ENCODE measurements around the gene DDR2.

DDR2 gene

DNA sequence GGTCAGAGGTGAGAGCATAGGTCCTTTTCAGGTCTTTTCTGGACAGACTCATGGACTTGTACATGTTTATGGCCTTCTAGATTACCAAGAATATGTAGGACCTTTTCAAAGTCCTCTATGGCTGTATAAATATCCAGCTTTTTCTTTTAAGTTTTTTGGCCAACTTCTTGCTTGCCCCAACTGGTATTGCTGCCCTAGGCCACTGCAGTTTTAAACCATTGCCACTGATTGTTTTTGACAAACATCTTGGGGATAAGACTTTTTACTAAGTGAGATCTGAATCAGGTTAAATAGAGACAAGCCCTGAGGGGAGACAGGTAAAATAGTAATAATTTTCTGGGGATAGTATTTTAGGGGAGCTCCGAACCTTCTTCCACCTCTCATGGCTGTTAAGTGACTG, 14.8 kb upstream of the DDR2 start:
- Mint-ChIP-seq H3K4me3 (no peak overlapping the region), H3K4me1 (ENCODE audit: low read depth) (no peaks in the 10 kb centered on the region), H3K27me3 (no peaks in the 10 kb centered on the region), H3K9me3 (peaks cover 14% of the 10 kb centered on the region), H3K36me3 (ENCODE audit: low read depth) (no peaks in the 10 kb centered on the region), H3K27ac (no peak overlapping the region)
- intact Hi-C loops (cut with micrococcal nuclease), result no loop called here

DNA sequence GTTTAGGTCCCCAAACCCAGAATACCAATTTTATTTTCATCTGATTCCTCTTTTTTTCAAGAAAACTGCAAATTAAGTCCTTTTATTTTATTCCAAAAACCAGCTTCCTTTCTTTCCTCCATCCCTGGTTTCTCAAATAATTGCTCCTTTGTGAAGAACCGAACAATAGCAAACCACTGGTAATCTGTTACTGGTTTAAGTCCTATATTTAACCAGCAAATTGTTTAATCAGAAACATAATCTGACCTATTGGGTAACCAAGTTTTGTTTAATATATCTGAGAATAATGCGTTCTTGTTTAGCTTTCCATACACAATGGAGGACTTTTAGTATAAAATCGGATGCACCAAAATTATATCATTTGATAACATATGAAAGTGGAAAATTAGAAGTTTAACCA, 13.2 kb upstream of the DDR2 start:
- intact Hi-C loops (cut with micrococcal nuclease), result no loop called here
- H3K27ac Mint-ChIP-seq, result no peak overlapping the region
- H3K36me3 Mint-ChIP-seq (ENCODE audit: low read depth), result no peaks in the 10 kb centered on the region
- no peaks in the 10 kb centered on the region for H3K27me3 Mint-ChIP-seq
- no peak overlapping the region for H3K4me3 Mint-ChIP-seq
- H3K4me1 Mint-ChIP-seq (ENCODE audit: low read depth), result no peaks in the 10 kb centered on the region
- H3K9me3 Mint-ChIP-seq, result peaks cover 14% of the 10 kb centered on the region

DNA sequence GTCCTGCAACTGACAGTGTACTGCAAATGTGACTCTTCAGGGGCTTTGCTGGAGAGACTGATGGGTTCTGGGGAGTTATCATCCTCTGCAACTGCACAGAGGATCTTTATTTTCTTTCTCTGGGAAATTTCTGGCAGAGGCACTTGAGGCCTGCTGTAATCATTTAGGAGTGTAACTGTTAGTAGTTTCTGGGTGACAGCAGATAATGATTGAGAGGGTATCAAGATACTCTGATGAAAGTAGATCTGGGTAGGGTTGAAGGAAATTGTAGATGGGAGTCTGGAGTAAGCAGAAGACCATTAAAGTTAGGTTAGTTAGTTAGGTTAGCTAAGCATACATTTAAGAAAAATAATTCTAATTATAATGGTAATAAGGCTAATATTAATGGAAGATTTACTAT, 11.0 kb upstream of the DDR2 start:
- intact Hi-C loops (cut with micrococcal nuclease), result no loop called here
- Mint-ChIP-seq H3K36me3 (ENCODE audit: low read depth) (no peaks in the 10 kb centered on the region), H3K27ac (no peak overlapping the region), H3K9me3 (peaks cover 14% of the 10 kb centered on the region), H3K4me1 (ENCODE audit: low read depth) (no peaks in the 10 kb centered on the region), H3K27me3 (peaks cover 2% of the 10 kb centered on the region), H3K4me3 (no peak overlapping the region)

DNA sequence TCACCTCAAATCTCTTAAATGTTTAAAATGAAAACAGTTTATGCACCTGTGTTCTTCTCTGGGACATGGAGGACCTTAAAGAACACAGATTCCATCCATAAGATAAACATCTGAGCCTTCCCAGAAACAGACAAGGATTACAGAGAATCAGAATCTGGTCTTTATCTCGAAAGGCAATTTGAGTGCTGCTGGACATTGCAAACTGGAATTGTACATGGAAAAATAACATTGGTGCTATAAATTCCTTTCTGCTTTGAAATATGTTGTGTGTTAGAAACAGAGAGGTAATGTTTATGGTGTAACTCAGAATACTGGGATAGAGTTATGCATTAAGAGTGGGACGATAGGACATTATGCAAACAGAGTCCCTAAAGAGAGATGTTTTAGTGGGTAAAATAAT, 6.6 kb upstream of the DDR2 start:
- Mint-ChIP-seq H3K4me3 (no peak overlapping the region), H3K9me3 (no peaks in the 10 kb centered on the region), H3K4me1 (ENCODE audit: low read depth) (no peaks in the 10 kb centered on the region), H3K36me3 (ENCODE audit: low read depth) (no peaks in the 10 kb centered on the region), H3K27me3 (peaks cover 2% of the 10 kb centered on the region), H3K27ac (no peak overlapping the region)
- intact Hi-C loops (cut with micrococcal nuclease), result no loop called here

DNA sequence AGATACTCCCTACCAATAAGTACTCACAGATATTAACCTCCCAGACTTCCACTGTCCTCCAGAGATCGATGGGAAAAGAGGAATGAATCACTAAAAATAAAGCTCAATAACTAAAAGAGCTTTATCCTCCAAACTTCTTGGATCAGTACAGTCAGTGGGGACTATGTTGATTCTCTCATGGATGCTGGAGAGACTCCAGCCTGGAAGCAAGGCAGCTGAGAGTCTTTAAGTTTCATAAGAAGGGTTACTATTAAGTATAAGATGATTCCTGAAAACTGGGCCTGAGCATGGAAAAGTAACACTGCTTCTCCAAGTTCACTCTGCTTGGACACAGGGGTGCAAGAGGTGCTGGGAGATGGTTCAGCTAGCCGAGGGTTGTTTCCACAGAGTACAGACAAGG, 6.2 kb upstream of the DDR2 start:
- Mint-ChIP-seq H3K9me3 (no peaks in the 10 kb centered on the region), H3K27ac (no peak overlapping the region), H3K4me3 (no peak overlapping the region), H3K4me1 (ENCODE audit: low read depth) (no peaks in the 10 kb centered on the region), H3K36me3 (ENCODE audit: low read depth) (no peaks in the 10 kb centered on the region), H3K27me3 (peaks cover 2% of the 10 kb centered on the region)
- intact Hi-C loops (cut with micrococcal nuclease), result no loop called here

DNA sequence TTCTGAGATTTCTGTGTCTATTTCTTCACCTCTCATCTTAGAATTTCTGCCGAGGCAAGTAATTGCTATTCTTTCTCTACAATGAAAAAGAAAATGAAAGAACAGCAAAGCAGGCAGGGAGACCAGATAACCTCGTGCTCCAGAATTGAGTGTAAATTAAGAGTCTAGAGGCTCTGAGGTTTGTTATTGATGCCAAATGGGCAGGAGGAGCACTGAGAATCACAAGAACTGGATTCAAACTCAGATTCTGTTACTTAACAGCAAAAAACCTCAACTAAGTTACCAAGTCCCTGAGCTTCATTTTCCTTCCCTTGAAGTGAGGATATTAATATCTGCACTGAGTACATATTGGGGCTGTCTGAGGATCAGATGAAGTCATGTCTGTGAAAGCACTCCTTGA, 5.5 kb upstream of the DDR2 start:
- intact Hi-C loops (cut with micrococcal nuclease), result no loop called here
- no peaks in the 10 kb centered on the region for H3K9me3 Mint-ChIP-seq
- peaks cover 4% of the 10 kb centered on the region for H3K27me3 Mint-ChIP-seq
- no peaks in the 10 kb centered on the region for H3K36me3 Mint-ChIP-seq (ENCODE audit: low read depth)
- H3K4me3 Mint-ChIP-seq, result no peak overlapping the region
- no peaks in the 10 kb centered on the region for H3K4me1 Mint-ChIP-seq (ENCODE audit: low read depth)
- H3K27ac Mint-ChIP-seq, result no peak overlapping the region

DNA sequence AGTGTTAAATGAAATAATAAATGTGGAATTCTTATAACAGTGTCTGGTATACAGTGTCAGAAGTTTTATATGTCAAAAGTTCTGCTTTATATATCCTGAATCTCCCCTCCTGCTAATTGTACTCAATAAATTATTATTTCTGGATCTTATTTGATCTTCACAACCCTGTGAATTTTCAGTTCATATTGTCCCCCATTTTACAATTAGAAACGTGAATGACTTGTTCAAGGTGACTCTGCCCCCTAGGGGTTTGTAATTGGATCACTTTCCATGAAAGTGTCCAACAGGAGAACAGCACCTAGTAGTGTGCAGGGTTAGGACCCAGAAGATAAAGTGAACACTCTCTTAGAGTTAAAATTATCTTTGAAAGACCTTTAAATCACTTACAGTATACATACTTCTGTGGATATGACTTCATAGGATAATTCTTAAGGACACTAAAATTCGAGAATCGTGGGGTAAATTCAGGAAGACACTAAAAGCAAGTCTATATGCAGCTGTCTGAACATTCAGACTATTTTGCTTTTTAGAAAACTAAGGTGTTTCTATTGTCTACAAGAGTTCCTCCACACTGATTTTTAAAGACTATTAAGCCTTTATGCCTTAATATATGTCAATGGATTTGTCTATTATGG, 4.5 kb upstream of the DDR2 start:
- intact Hi-C loops (cut with micrococcal nuclease), result no loop called here

DNA sequence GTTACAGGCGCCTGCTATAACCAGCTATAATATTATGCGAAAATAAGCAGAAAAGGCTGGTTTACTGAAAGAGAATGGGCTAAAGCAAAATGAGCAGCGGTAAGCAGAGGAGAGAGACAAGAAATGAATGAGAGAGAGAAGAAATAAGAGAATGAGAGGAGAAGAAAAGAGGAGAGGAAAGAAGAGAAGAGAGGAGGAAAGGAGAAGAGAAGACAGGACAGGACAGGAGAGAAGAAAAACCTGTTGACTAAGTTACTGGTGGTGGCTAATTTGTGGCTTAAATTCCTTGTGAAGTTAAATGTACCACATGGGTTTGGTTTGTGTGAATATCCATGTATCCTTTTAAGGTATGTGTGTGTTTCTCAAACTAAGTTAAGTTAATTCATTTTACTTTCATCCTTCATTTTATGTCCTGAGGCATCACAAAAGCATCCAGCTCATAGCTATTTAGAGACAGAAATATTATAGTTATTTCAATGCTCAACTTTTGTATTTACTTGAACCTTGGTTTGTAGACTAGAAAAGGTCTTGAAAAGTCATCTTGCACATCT, 3.1 kb upstream of the DDR2 start:
- peaks cover 4% of the 10 kb centered on the region for H3K27me3 Mint-ChIP-seq
- intact Hi-C loops (cut with micrococcal nuclease), result no loop called here
- no peak overlapping the region for H3K4me3 Mint-ChIP-seq
- no peaks in the 10 kb centered on the region for H3K9me3 Mint-ChIP-seq
- H3K27ac Mint-ChIP-seq, result no peak overlapping the region
- no peaks in the 10 kb centered on the region for H3K4me1 Mint-ChIP-seq (ENCODE audit: low read depth)
- H3K36me3 Mint-ChIP-seq (ENCODE audit: low read depth), result no peaks in the 10 kb centered on the region

More for the DNA sequence above, 4.5 kb upstream of the DDR2 start:
- Mint-ChIP-seq H3K9me3 (no peaks in the 10 kb centered on the region), H3K27me3 (peaks cover 4% of the 10 kb centered on the region), H3K36me3 (ENCODE audit: low read depth) (no peaks in the 10 kb centered on the region), H3K27ac (no peak overlapping the region), H3K4me1 (ENCODE audit: low read depth) (no peaks in the 10 kb centered on the region), H3K4me3 (no peak overlapping the region)

DNA sequence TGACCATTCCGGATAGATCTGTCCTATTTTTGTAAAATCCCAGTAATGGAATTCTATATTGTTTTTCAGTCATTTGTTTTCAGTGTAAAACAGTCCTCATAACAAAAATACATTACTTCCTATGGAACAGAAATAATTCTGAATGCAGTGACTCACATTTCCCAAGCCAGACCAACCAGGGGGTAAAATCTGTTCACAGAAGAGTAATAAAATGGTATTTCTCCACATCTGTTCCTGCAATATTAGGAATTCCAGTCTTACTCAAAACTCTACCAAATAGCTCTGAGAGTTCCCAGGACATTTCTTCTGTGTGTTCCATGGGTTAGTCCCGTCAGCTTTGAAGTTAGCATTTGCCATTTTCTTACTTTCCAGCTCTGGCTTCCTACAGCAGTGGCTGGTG, 2.6 kb upstream of the DDR2 start:
- no peaks in the 10 kb centered on the region for H3K36me3 Mint-ChIP-seq (ENCODE audit: low read depth)
- H3K27me3 Mint-ChIP-seq, result peaks cover 2% of the 10 kb centered on the region
- intact Hi-C loops (cut with micrococcal nuclease), result loop anchor here (5.0 to 10.0 kb wide), 2 partner anchors 275 to 572 kb away; no protein-coding TSS in a partner anchor
- H3K9me3 Mint-ChIP-seq, result no peaks in the 10 kb centered on the region
- no peak overlapping the region for H3K27ac Mint-ChIP-seq
- no peaks in the 10 kb centered on the region for H3K4me1 Mint-ChIP-seq (ENCODE audit: low read depth)
- no peak overlapping the region for H3K4me3 Mint-ChIP-seq

DNA sequence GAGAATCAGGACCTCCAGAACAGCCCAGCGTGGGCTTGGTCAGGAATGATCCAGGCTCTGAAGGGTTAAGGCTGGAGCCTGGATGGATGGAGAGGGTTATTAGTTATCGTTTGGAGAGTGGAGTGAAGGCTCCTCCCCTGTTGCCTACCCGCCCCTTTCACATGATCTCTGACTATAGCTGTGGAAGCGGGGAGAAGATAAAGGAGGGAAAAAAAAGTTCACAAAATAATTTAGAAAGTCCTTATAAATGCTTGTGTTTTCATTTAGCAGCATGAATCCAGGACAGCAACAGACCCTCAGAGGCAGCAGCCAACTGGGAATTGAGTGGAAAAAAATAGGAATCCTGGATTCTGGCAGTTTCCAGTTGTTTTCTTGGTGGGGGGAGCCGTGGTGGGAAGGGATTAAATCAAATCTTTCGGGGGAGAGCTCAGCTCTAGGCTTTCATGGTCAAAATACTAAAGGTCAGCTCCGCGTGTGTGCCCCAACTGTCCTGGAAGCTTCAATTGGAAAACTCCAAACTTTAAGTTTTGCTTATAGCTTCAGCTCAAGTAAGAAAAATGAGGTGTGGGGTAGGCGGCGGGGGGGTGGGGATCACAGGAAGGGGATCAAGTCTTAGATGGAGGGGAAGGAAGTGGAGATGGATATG, 595 bp upstream of the DDR2 start:
- H3K27me3 Mint-ChIP-seq, result peaks cover 2% of the 10 kb centered on the region
- H3K27ac Mint-ChIP-seq, result no peak overlapping the region
- no peaks in the 10 kb centered on the region for H3K4me1 Mint-ChIP-seq (ENCODE audit: low read depth)
- H3K36me3 Mint-ChIP-seq (ENCODE audit: low read depth), result no peaks in the 10 kb centered on the region
- intact Hi-C loops (cut with micrococcal nuclease), result loop anchor here (5.0 to 10.0 kb wide), 2 partner anchors 277 to 574 kb away; no protein-coding TSS in a partner anchor
- H3K4me3 Mint-ChIP-seq, result no peak overlapping the region
- H3K9me3 Mint-ChIP-seq, result no peaks in the 10 kb centered on the region

DNA sequence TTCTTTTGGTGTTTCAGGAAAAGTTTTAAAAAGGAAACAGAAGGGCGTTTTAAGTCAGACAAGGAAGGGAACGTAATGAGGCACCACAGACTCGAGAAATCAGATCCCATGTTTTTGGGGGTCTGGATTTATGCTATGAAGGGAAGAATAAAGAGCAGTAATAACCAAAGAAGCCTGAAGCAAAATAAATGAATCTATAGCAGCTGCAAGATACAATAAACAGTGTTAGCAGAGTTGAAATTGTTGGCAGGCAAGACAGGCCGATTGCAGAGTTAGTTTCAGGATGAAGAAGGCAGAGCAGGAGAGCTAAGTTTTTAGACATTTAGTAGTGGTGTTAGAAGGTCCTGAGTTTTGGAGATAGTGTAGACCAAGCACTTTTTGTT, 425 bp downstream of the DDR2 start:
- H3K4me1 Mint-ChIP-seq (ENCODE audit: low read depth), result no peaks in the 10 kb centered on the region
- no peaks in the 10 kb centered on the region for H3K36me3 Mint-ChIP-seq (ENCODE audit: low read depth)
- H3K27ac Mint-ChIP-seq, result no peak overlapping the region
- H3K27me3 Mint-ChIP-seq, result peaks cover 2% of the 10 kb centered on the region
- H3K4me3 Mint-ChIP-seq, result no peak overlapping the region
- no peaks in the 10 kb centered on the region for H3K9me3 Mint-ChIP-seq
- intact Hi-C loops (cut with micrococcal nuclease), result loop anchor here (5.0 to 10.0 kb wide), 2 partner anchors 278 to 575 kb away; no protein-coding TSS in a partner anchor

DNA sequence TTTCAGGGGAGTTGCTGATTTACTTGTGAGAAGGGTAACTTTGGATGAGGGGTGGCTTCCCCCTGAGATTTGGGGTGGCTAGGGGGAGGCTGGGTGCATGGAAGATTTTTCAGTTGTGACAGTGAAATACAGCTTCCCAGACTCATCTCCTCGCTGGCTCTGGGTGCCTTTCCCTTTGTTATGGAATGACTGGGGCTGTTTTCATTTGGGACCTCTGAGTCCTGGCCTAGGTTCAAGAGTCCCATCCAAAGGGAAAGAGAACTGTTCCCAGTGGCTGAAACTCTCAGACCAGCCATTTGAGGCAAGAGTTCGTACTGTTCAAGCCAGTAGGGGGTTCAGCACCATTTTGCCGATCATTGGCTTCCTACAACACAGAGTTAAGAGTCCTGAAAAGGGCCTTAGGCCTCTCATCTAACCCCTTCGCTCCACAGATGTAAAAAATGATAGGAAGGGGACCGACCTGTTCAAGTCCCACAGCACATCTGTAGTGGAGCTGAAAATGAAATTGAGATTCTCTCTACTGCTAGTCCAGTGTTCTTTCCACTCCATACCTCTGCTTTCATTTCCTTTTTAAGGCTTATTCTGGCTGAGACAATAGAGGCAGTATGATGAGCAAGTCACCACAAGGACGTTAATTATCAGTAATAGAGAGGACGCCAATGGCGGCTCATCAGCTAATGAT, 958 bp downstream of the DDR2 start:
- H3K27me3 Mint-ChIP-seq, result peaks cover 2% of the 10 kb centered on the region
- H3K4me3 Mint-ChIP-seq, result no peak overlapping the region
- intact Hi-C loops (cut with micrococcal nuclease), result loop anchor here (5.0 to 10.0 kb wide), 2 partner anchors 278 to 576 kb away; no protein-coding TSS in a partner anchor
- no peak overlapping the region for H3K27ac Mint-ChIP-seq
- no peaks in the 10 kb centered on the region for H3K4me1 Mint-ChIP-seq (ENCODE audit: low read depth)
- H3K36me3 Mint-ChIP-seq (ENCODE audit: low read depth), result no peaks in the 10 kb centered on the region
- no peaks in the 10 kb centered on the region for H3K9me3 Mint-ChIP-seq

DNA sequence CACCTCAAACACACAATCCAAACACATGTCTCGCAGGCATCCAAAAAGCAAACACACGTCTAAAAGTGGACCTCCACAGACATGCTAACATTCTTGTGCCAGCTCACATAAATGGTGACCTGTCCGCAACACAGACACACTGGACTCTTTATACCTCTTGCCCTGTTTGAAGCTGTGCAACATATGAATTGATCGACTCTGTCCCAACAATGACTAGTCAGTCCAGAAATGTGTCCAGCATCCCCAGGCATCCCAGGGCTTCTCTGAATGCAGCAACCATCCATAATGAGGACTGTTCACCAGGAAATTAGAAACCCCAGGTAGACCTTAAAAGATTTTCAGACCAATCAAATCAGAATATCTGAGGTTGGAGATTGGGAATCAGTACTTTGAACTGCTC, 3.2 kb downstream of the DDR2 start:
- intact Hi-C loops (cut with micrococcal nuclease), result loop anchor here (10.0 kb wide), 1 partner anchor 281 kb away; no protein-coding TSS in a partner anchor
- Mint-ChIP-seq H3K4me1 (ENCODE audit: low read depth) (no peaks in the 10 kb centered on the region), H3K36me3 (ENCODE audit: low read depth) (no peaks in the 10 kb centered on the region), H3K4me3 (no peak overlapping the region), H3K27me3 (peaks cover 4% of the 10 kb centered on the region), H3K27ac (no peak overlapping the region), H3K9me3 (no peaks in the 10 kb centered on the region)

DNA sequence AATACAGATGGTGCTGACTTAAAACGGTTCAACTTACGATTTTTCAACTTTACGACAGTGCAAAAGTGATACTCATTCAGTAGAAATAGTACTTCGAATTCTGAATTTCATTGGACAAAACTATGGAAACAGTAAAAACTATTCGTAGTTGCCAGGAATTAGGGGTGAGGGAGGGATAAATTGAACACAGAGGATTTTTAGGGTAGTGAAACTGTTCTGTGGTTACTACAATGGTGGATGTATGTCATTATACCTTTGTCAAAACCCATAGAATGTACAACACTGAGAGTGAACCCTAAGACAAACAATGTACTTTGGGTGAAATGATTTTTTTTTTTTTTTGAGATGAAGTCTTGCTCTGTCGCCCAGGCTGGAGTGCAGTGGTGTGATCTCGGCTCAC, 7.5 kb downstream of the DDR2 start:
- Mint-ChIP-seq H3K27ac (no peak overlapping the region), H3K36me3 (ENCODE audit: low read depth) (no peaks in the 10 kb centered on the region), H3K9me3 (no peaks in the 10 kb centered on the region), H3K27me3 (peaks cover 4% of the 10 kb centered on the region), H3K4me3 (no peak overlapping the region), H3K4me1 (ENCODE audit: low read depth) (no peaks in the 10 kb centered on the region)
- intact Hi-C loops (cut with micrococcal nuclease), result loop anchor here (10.0 kb wide), 1 partner anchor 285 kb away; no protein-coding TSS in a partner anchor

All from dendritic cell treated with granulocyte-macrophage colony-stimulating factor and Interleukin-4, amounts not matched to agents 40 ng/mL and 50 ng/mL, for 4 days (primary cell).